ENCODE measurements around the gene DICER1. TPM values are rescaled to one million over a fixed set of nuclear protein-coding genes. Genes with fewer than 3 reads are reported as not detected.
A peak's percentile ranks its signal among the peaks of the same experiment; 100 is the strongest.

Gene DICER1
- polyA plus RNA-seq, 2 of the 4 experiments (the other 2 are of a cell fraction) = 14.1 to 46.3 TPM

- H3K27ac ChIP-seq = no peak overlapping the region
- H3K9me3 ChIP-seq = peaks cover 13% of the 10 kb centered on the region
- ATAC-seq (no peak), FAIRE-seq (no peak), DNase-seq (ENCODE audit: low read depth in 1 of 2, low spot score in 1 of 2) (no peak)
- CTCF ChIA-PET = no interaction called here
- 58% methylated on average over 1 of the region's 1 CpG for WGBS (ENCODE audit: missing lambda C conversion rate)
- H3K4me2 ChIP-seq = no peak overlapping the region
- no peak overlapping the region for H3K4me3 ChIP-seq
- POLR2A ChIA-PET = no interaction called here
- H3K4me1 ChIP-seq = peaks cover 38% of the 10 kb centered on the region; the same call in 2 of the 3 replicates
- no peak for TF ChIP-seq NPAS2 (CRISPR knock-in tag; IDR thresholded peaks at IDR 0.05; ENCODE audit: borderline replicate concordance)
- TF ChIP-seq HMGXB4 (CRISPR knock-in tag; IDR thresholded peaks at IDR 0.05; ENCODE audit: borderline replicate concordance) = no peak
- no peak for TF ChIP-seq USF2 (IDR thresholded peaks at IDR 0.05)
- TF ChIP-seq NR3C1 (IDR thresholded peaks at IDR 0.05) = no peak
- TF ChIP-seq HES2 (IDR thresholded peaks at IDR 0.05) = no peak
- TF ChIP-seq EHF (CRISPR knock-in tag; IDR thresholded peaks at IDR 0.05) = no peak
- no peak for TF ChIP-seq CBX8 (IDR thresholded peaks at IDR 0.05)
- TF ChIP-seq RFX5 (IDR thresholded peaks at IDR 0.05) = no peak
- no peak for TF ChIP-seq CHD4 (IDR thresholded peaks at IDR 0.05; ENCODE audit: borderline replicate concordance)
These were observed 15.6 kb downstream of the DICER1 start for GRCh38 chr14:95141684-95142083.

GRCh38 chr14:95140060-95140858 lies 17.1 kb downstream of the DICER1 start:
- ATAC-seq = no peak
- WGBS (ENCODE audit: missing lambda C conversion rate) = 58% methylated on average over 5 of the region's 5 CpGs
- POLR2A ChIA-PET = no interaction called here

GRCh38 chr14:95138876-95139275 lies 18.5 kb downstream of the DICER1 start:
- TF ChIP-seq GATA3 (IDR thresholded peaks at IDR 0.05; ENCODE audit: borderline replicate concordance) (no peak), E2F6 (IDR thresholded peaks at IDR 0.05; ENCODE audit: borderline replicate concordance, low read depth) (no peak), ESRRA (IDR thresholded peaks at IDR 0.05; ENCODE audit: borderline replicate concordance, low read length) (no peak), NPAS2 (CRISPR knock-in tag; IDR thresholded peaks at IDR 0.05; ENCODE audit: borderline replicate concordance) (no peak), CBX2 (IDR thresholded peaks at IDR 0.05; ENCODE audit: borderline replicate concordance, low read depth) (no peak), HOXA7 (CRISPR knock-in tag; IDR thresholded peaks at IDR 0.05) (no peak), SREBF2 (IDR thresholded peaks at IDR 0.05) (no peak), RARB (CRISPR knock-in tag; IDR thresholded peaks at IDR 0.05) (no peak), NR3C1 (IDR thresholded peaks at IDR 0.05) (no peak), EHF (CRISPR knock-in tag; IDR thresholded peaks at IDR 0.05) (no peak), HOXB5 (CRISPR knock-in tag; IDR thresholded peaks at IDR 0.05) (no peak), HDAC2 (IDR thresholded peaks at IDR 0.05) (no peak), HES2 (IDR thresholded peaks at IDR 0.05) (no peak)
- Histone ChIP-seq H3K4me2 (no peak overlapping the region), H3K9me3 (no peaks in the 10 kb centered on the region), H3K27ac (no peak overlapping the region), H3K4me1 (peaks cover 40% of the 10 kb centered on the region; the same call in 2 of the 3 replicates), H3K4me3 (no peak overlapping the region)
- ATAC-seq (no peak), DNase-seq (ENCODE audit: low read depth in 1 of 2, low spot score in 1 of 2) (no peak), FAIRE-seq (no peak)
- ChIA-PET CTCF (interaction anchor here (0.7 kb wide), 1 partner anchor 40 kb away, joined by 3 read pairs; no protein-coding TSS in a partner anchor), POLR2A (no interaction called here)
- no CpG with 5 or more reads among the region's 1 CpG for WGBS (ENCODE audit: missing lambda C conversion rate)

More at GRCh38 chr14:95140060-95140858, 17.1 kb downstream of the DICER1 start:
- H3K4me2 ChIP-seq = 0 out of 3 replicates have a peak overlapping the region, but pooled peaks have one; percentile 17
- no peak overlapping the region for H3K4me3 ChIP-seq
- peaks cover 38% of the 10 kb centered on the region; the same call in 2 of the 3 replicates for H3K4me1 ChIP-seq
- FAIRE-seq = no peak
- CTCF ChIA-PET = no interaction called here
- H3K27ac ChIP-seq = no peak overlapping the region
- H3K9me3 ChIP-seq = peaks cover 7% of the 10 kb centered on the region
- no peak for DNase-seq (ENCODE audit: low read depth in 1 of 2, low spot score in 1 of 2)
- no peak for TF ChIP-seq HOXB5 (CRISPR knock-in tag; IDR thresholded peaks at IDR 0.05)
- no peak for TF ChIP-seq MAFK (IDR thresholded peaks at IDR 0.05; ENCODE audit: partially characterized antibody)
- TF ChIP-seq RNF2 (IDR thresholded peaks at IDR 0.05; ENCODE audit: borderline replicate concordance, low read depth) = no peak
- TF ChIP-seq HOXA7 (CRISPR knock-in tag; IDR thresholded peaks at IDR 0.05) = no peak
- no peak for TF ChIP-seq TP53 (CRISPR knock-in tag; IDR thresholded peaks at IDR 0.05)
- TF ChIP-seq CHD2 (IDR thresholded peaks at IDR 0.05; ENCODE audit: low read length, partially characterized antibody) = no peak
- no peak for TF ChIP-seq CEBPB (IDR thresholded peaks at IDR 0.05)
- TF ChIP-seq PBX3 (IDR thresholded peaks at IDR 0.05) = no peak
- no peak for TF ChIP-seq CBX2 (IDR thresholded peaks at IDR 0.05; ENCODE audit: borderline replicate concordance, low read depth)
- TF ChIP-seq FOXS1 (CRISPR knock-in tag; IDR thresholded peaks at IDR 0.05) = no peak
- TF ChIP-seq MYC (IDR thresholded peaks at IDR 0.05; ENCODE audit: borderline replicate concordance, low read length) = no peak
- no peak for TF ChIP-seq SMC3 (IDR thresholded peaks at IDR 0.05)
- TF ChIP-seq PHF8 (IDR thresholded peaks at IDR 0.05; ENCODE audit: borderline replicate concordance, low read depth) = no peak

All from A549 (cell line).